HepG2 (cell line): ENCODE results near the gene VILL. TPM values are rescaled to one million over a fixed set of nuclear protein-coding genes. Genes with fewer than 3 reads are reported as not detected.
A peak's percentile ranks its signal among the peaks of the same experiment; 100 is the strongest.

ENCODE experiments used
- DDIT3 ChIP-seq: sonication (generic); formaldehyde crosslinking; IDR thresholded peaks from 2 replicates; pipeline ENCODE4 v1.4.0; 2020; ENCODE audit warnings: mild to moderate bottlenecking, missing genetic modification reagents
- DZIP1 ChIP-seq: sonication (generic); formaldehyde crosslinking; IDR thresholded peaks from 2 replicates; pipeline ENCODE4 v1.5.0; 2020; ENCODE audit warnings: mild to moderate bottlenecking, missing genetic modification reagents
- FOXO1 ChIP-seq: sonication (generic); formaldehyde crosslinking; IDR thresholded peaks from 2 replicates; pipeline ENCODE4 v1.4.0; 2020; ENCODE audit warnings: missing genetic modification reagents
- GLMP ChIP-seq: sonication (generic); formaldehyde crosslinking; IDR thresholded peaks from 2 replicates; pipeline ENCODE4 v1.9.0; 2021; ENCODE audit warnings: missing genetic modification reagents, mild to moderate bottlenecking, borderline replicate concordance
- KDM5B ChIP-seq: sonication (generic); formaldehyde crosslinking; IDR thresholded peaks from 2 replicates; pipeline ENCODE4 v1.4.0; 2020; ENCODE audit warnings: missing genetic modification reagents, mild to moderate bottlenecking, borderline replicate concordance
- KLF13 ChIP-seq: sonication (generic); formaldehyde crosslinking; IDR thresholded peaks from 2 replicates; pipeline ENCODE4 v1.4.0; 2020; ENCODE audit warnings: mild to moderate bottlenecking, missing genetic modification reagents
- MAZ ChIP-seq, 2 experiments: sonication (generic) in 1 of 2; formaldehyde crosslinking in 1 of 2; IDR thresholded peaks; 2 replicates each; pipeline versions ENCODE4 v1.5.0 to v1.6.1; 2012 to 2020; ENCODE audit warnings: low read depth in 2 of 2, mild to moderate bottlenecking in 2 of 2, borderline replicate concordance in 1 of 2, improper control_type of control experiment in 1 of 2, low read length in 1 of 2, missing genetic modification reagents in 1 of 2, moderate library complexity in 1 of 2
- NONO ChIP-seq, 2 experiments: fragments of 450-650 bp in 1 of 2; sonication (generic) in 1 of 2; formaldehyde crosslinking in 1 of 2; IDR thresholded peaks in 1 of 2; conservative IDR thresholded peaks in 1 of 2; 2 replicates each; pipeline versions ENCODE4 v1.6.1 to v1.8.0; 2017 to 2022; ENCODE audit warnings: mild to moderate bottlenecking in 1 of 2, missing genetic modification reagents in 1 of 2, moderate library complexity in 1 of 2
- PAXIP1 ChIP-seq: sonication (generic); formaldehyde crosslinking; conservative IDR thresholded peaks from 2 replicates; pipeline ENCODE4 v1.4.0; 2020; ENCODE audit warnings: mild to moderate bottlenecking, missing genetic modification reagents, moderate library complexity
- RAD51 ChIP-seq: fragments of 450-650 bp; IDR thresholded peaks from 2 replicates; pipeline ENCODE4 v1.6.1; 2016; ENCODE audit warnings: borderline replicate concordance
- SOX5 ChIP-seq: IDR thresholded peaks from 2 replicates; pipeline ENCODE4 v1.6.1; 2016; ENCODE audit warnings: borderline replicate concordance
- ZNF639 ChIP-seq: conservative IDR thresholded peaks from 2 replicates; pipeline ENCODE4 v1.6.1; 2018; ENCODE audit warnings: missing genetic modification reagents
- polyA plus RNA-seq, 8 experiments: library from polyadenylated mRNA; depleted of rRNA in 3 of 8; stranded (reverse) in 7 of 8; unstranded in 1 of 8; fragments of >200 nt; fragmentation: Illumina TruSeq in 4 of 8; extraction: Trizol in 4 of 8; gene quantifications; 2 replicates each; pipeline versions ENCODE4 v1.2.1 to v1.2.3, GENCODE V29; 2011 to 2016; ENCODE audit warnings: low read depth in 4 of 8, missing spikeins in 1 of 8, mixed read lengths in 1 of 8; ENCODE audit not compliant: insufficient read depth in 1 of 8
- total RNA-seq, 5 experiments: library from RNA; depleted of rRNA; stranded (reverse); fragments of >200 nt; fragmentation: Illumina TruSeq; extraction: Trizol; gene quantifications; 2 replicates each; pipeline ENCODE4 v1.2.3, GENCODE V29; 2016; ENCODE audit warnings: low read depth in 1 of 5
- TF ChIP-seq, protein P1 (sequence below): sonication (generic); formaldehyde crosslinking; IDR thresholded peaks from 2 replicates; pipeline ENCODE4 v1.5.1; 2020; ENCODE audit warnings: mild to moderate bottlenecking, missing genetic modification reagents

Gene VILL
- total and polyA plus RNA-seq, 2 of the 13 experiments (the other 11 are each of a cell fraction or from before 2014, with no cell fraction given): 3.2 to 5.3 TPM

GRCh38 chr3:38004415-38005075, 14.0 kb downstream of the VILL start (continued):
- TF ChIP-seq ZNF639 (CRISPR knock-in tag): no peak
- peak; percentile 39; the same call in 1 of the 2 replicates for TF ChIP-seq SOX5 (CRISPR knock-in tag)
- TF ChIP-seq KDM5B (CRISPR knock-in tag): peak; percentile 51; the same call in 1 of the 2 replicates
- TF ChIP-seq MAZ (IDR thresholded peaks at IDR 0.05; ENCODE audit: borderline replicate concordance, low read depth, low read length): no peak
- peak; percentile 14; the same call in 1 of the 2 replicates for TF ChIP-seq MAZ (CRISPR knock-in tag; IDR thresholded peaks at IDR 0.05; ENCODE audit: low read depth)
- no peak for TF ChIP-seq GLMP
- TF ChIP-seq KLF13 (CRISPR knock-in tag): no peak
- TF ChIP-seq RAD51: peak; percentile 94
- TF ChIP-seq, protein P1, sequence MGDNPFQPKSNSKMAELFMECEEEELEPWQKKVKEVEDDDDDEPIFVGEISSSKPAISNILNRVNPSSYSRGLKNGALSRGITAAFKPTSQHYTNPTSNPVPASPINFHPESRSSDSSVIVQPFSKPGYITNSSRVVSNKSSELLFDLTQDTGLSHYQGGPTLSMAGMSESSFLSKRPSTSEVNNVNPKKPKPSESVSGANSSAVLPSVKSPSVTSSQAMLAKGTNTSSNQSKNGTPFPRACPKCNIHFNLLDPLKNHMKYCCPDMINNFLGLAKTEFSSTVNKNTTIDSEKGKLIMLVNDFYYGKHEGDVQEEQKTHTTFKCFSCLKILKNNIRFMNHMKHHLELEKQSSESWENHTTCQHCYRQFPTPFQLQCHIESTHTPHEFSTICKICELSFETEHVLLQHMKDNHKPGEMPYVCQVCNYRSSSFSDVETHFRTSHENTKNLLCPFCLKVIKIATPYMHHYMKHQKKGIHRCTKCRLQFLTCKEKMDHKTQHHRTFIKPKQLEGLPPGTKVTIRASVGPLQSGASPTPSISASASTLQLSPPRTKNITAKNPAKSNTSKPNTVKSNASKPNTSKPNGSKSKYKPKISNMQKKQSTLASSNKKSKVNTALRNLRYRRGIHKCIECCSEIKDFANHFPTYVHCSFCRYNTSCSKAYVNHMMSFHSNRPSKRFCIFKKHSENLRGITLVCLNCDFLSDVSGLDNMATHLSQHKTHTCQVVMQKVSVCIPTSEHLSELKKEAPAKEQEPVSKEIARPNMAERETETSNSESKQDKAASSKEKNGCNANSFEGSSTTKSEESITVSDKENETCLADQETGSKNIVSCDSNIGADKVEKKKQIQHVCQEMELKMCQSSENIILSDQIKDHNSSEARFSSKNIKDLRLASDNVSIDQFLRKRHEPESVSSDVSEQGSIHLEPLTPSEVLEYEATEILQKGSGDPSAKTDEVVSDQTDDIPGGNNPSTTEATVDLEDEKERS (CRISPR knock-in tag): peak; percentile 83; the same call in 1 of the 2 replicates
- TF ChIP-seq DZIP1 (CRISPR knock-in tag): no peak
- peak; percentile 79 for TF ChIP-seq FOXO1 (CRISPR knock-in tag)
- TF ChIP-seq NONO (IDR thresholded peaks at IDR 0.05): no peak
- peak; percentile 52 for TF ChIP-seq NONO (CRISPR knock-in tag; conservative IDR thresholded peaks at IDR 0.05)
- no peak for TF ChIP-seq DDIT3
- no peak; the same call in 1 of the 2 replicates for TF ChIP-seq PAXIP1 (CRISPR knock-in tag)
